IPS-20b (cell line): ENCODE measurements around the gene LAGE3.
A peak's percentile ranks its signal among the peaks of the same experiment; 100 is the strongest.

ENCODE experiments used
- H3K27ac ChIP-seq: one replicate; pipeline ENCODE4 v1.5.1; 2013; ENCODE audit warnings: low read length
- H3K27me3 ChIP-seq: 2 replicates; pipeline ENCODE4 v1.6.1; 2013; ENCODE audit warnings: mild to moderate bottlenecking, low read length, inconsistent platforms; ENCODE audit not compliant: insufficient read depth
- H3K36me3 ChIP-seq: 2 replicates; pipeline ENCODE4 v1.6.1; 2013; ENCODE audit warnings: low read depth, mild to moderate bottlenecking, inconsistent platforms, low read length, moderate library complexity; ENCODE audit not compliant: insufficient read depth
- H3K4me1 ChIP-seq: 2 replicates; pipeline ENCODE4 v1.6.1; 2013; ENCODE audit warnings: mild to moderate bottlenecking, control low read depth, inconsistent platforms, low read length, moderate library complexity; ENCODE audit not compliant: insufficient read depth
- H3K4me3 ChIP-seq: 2 replicates; pipeline ENCODE4 v1.5.1; 2013; ENCODE audit warnings: mild to moderate bottlenecking, low read length, inconsistent platforms
- H3K9ac ChIP-seq: 2 replicates; pipeline ENCODE4 v1.6.1; 2013; ENCODE audit warnings: low read depth, mild to moderate bottlenecking, inconsistent platforms, low read length, moderate library complexity
- H3K9me3 ChIP-seq: 2 replicates; pipeline ENCODE4 v1.6.1; 2013; ENCODE audit warnings: mild to moderate bottlenecking, low read depth, low read length, inconsistent platforms; ENCODE audit not compliant: insufficient read depth

The LAGE3 gene, protein sequence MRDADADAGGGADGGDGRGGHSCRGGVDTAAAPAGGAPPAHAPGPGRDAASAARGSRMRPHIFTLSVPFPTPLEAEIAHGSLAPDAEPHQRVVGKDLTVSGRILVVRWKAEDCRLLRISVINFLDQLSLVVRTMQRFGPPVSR

DNA sequence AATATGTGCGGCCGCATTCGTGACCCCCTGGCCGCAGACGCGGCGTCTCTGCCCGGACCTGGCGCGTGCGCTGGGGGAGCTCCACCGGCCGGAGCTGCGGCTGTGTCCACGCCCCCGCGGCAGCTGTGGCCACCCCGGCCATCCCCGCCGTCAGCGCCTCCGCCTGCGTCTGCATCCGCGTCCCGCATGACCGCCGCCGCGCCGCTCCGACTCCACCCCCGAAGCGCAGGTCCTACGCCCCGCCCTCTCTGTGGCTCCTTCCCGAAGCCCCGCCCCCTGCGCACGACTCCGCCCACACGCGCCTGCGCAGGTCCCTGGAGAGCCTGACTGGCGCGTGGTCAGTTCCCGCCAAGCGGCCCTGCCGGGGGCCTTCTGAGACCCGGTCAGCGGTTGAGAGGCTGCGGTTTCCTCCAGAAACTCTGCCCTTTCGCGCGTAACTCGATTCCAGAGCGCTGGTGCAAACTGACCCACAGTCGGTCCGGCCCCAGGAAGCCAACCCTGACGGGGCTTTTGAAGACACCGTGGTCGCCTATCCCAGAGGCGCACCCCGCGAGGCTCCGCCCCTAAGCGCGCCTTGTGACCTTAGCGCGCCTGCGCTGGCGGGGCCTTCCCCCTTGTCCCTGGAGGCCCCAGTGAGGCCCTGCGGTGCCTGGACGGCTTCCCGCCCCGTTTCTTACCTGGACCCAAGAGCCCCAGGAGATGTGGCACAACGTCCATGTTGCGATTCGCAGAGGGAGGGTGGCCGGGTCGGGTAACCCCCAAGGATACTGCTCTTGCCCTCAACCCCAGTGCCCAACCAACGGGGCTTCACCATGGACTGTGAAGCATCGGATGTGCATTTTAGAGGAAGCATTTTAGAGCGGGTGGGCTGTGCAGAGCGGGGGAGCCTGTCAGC lies at the start of gene LAGE3:
Gene LAGE3 (minus strand): TSS at position 554 of the 895 bp plus-strand sequence. CDS start 366 bp downstream, at position 188.
- no peaks in the 10 kb centered on the region for H3K36me3 ChIP-seq

GRCh38 chrX:154526901-154527675 lies 48.0 kb upstream of the LAGE3 start:
- Histone ChIP-seq H3K4me3 (peak overlapping the region; percentile 63; the same call in 1 of the 2 replicates), H3K4me1 (0 out of 2 replicates have a peak, but pooled peaks cover 4% of the 10 kb centered on the region), H3K36me3 (0 out of 2 replicates have a peak, but pooled peaks cover under 1% of the 10 kb centered on the region), H3K9ac (peak overlapping the region; percentile 63; the same call in 1 of the 2 replicates), H3K27me3 (peaks cover 36% of the 10 kb centered on the region), H3K27ac (no peak overlapping the region), H3K9me3 (no peaks in the 10 kb centered on the region)

More for the DNA sequence above, at the start of gene LAGE3:
- Histone ChIP-seq H3K27ac (no peak within 1 kb of the TSS), H3K9me3 (no peaks in the 10 kb centered on the region), H3K4me1 (no peaks in the 10 kb centered on the region), H3K9ac (peak within 1 kb of the TSS; percentile 48; the same call in 1 of the 2 replicates), H3K4me3 (peak within 1 kb of the TSS; percentile 60), H3K27me3 (no peaks in the 10 kb centered on the region; the same call in 1 of the 2 replicates)

GRCh38 chrX:154525606-154526490 lies 46.8 kb upstream of the LAGE3 start:
- Histone ChIP-seq H3K4me1 (0 out of 2 replicates have a peak, but pooled peaks cover 4% of the 10 kb centered on the region), H3K27me3 (peaks cover 36% of the 10 kb centered on the region), H3K4me3 (no peak overlapping the region), H3K27ac (no peak overlapping the region), H3K36me3 (no peaks in the 10 kb centered on the region), H3K9me3 (no peaks in the 10 kb centered on the region), H3K9ac (no peak overlapping the region)

- Histone ChIP-seq H3K36me3 (no peaks in the 10 kb centered on the region), H3K9ac (no peak overlapping the region), H3K9me3 (no peaks in the 10 kb centered on the region), H3K4me3 (no peak overlapping the region), H3K27me3 (peaks cover 15% of the 10 kb centered on the region; the same call in 1 of the 2 replicates), H3K4me1 (peaks cover 4% of the 10 kb centered on the region; the same call in 1 of the 2 replicates), H3K27ac (no peak overlapping the region)
These were observed 40.3 kb upstream of the LAGE3 start for GRCh38 chrX:154519389-154519788.

DNA sequence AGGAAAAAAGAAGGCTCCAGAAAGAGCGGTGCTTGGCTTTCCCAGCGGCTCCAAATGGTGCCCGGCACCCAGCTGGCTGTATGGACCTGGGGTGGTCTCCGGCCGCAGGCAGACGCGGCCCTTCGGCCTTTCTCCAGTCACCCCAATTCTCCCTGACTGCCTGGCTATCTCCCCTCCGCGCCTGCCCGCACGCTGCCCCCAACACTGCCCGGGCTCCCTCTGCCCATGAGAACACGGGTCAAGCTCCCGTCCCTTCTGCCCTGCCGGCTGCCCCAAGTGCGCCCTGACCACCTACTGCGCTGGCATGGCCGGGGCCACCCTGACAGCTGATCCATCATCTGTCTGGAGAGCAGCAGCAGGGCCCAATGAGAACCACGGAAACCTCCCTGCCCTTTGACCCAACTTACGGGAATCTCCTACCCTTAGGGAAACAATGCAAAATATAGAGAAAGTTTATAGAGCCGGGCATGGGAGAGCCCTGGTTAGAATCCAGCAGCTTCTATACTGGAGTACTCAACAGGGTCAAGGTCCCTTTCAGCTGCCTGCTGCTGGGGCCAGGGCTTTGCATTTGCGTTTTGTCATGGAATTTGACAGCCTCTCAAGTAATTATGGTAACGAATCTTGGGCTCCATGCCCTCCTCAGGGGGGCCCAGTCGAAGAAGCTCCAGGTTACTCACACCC lies 38.2 kb upstream of the LAGE3 start:
- peak overlapping the region; percentile 63; the same call in 1 of the 2 replicates for H3K4me3 ChIP-seq
- H3K27ac ChIP-seq, result no peak overlapping the region
- no peaks in the 10 kb centered on the region for H3K36me3 ChIP-seq
- peak overlapping the region; percentile 65; the same call in 1 of the 2 replicates for H3K9ac ChIP-seq
- no peaks in the 10 kb centered on the region for H3K9me3 ChIP-seq
- H3K27me3 ChIP-seq, result no peaks in the 10 kb centered on the region; the same call in 1 of the 2 replicates
- H3K4me1 ChIP-seq, result peaks cover 4% of the 10 kb centered on the region; the same call in 1 of the 2 replicates

DNA sequence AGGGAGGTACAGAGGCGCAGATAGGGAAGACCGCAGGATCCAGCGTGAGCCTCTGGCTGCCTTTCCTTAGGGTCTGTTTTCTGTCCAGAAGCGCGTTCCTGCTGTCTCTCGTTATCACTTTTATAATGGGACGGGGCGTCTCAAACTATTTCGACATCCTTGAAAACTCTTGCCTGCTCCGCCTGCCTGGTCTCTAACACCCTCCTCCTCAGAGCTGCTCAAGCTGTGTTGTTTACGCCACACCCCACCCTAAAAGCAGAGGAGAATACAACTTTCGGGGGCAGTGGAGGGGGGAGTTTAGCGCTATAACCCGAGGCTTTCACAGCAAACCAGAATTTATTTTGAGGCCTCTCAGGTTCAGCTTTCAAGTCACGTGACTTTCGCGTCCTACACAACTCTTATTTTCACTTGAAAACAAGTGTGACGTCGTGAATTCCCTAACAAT lies 37.6 kb upstream of the LAGE3 start:
- Histone ChIP-seq H3K27me3 (no peaks in the 10 kb centered on the region), H3K4me3 (peak overlapping the region; percentile 63), H3K27ac (peak overlapping the region; percentile 16), H3K4me1 (peaks cover 4% of the 10 kb centered on the region; the same call in 1 of the 2 replicates), H3K9me3 (no peaks in the 10 kb centered on the region), H3K36me3 (no peaks in the 10 kb centered on the region), H3K9ac (peak overlapping the region; percentile 65; the same call in 1 of the 2 replicates)

- peak within 1 kb of the TSS; percentile 68 for H3K4me3 ChIP-seq
- no peaks in the 10 kb centered on the region for H3K36me3 ChIP-seq
- H3K9me3 ChIP-seq, result no peaks in the 10 kb centered on the region
- H3K9ac ChIP-seq, result peak within 1 kb of the TSS; percentile 65; the same call in 1 of the 2 replicates
- H3K27me3 ChIP-seq, result no peaks in the 10 kb centered on the region
- H3K27ac ChIP-seq, result peak within 1 kb of the TSS; percentile 16
- H3K4me1 ChIP-seq, result peaks cover 4% of the 10 kb centered on the region; the same call in 1 of the 2 replicates
These were observed 37.0 kb upstream of the LAGE3 start, which contains the start of gene FAM3A for GRCh38 chrX:154515966-154516655. TSS of gene FAM3A (minus strand) at chrX:154516232. CDS start at chrX:154515772, 460 bp downstream.

- peaks cover 4% of the 10 kb centered on the region; the same call in 1 of the 2 replicates for H3K4me1 ChIP-seq
- no peak overlapping the region for H3K27ac ChIP-seq
- H3K9ac ChIP-seq, result peak overlapping the region; percentile 51; the same call in 1 of the 2 replicates
- H3K9me3 ChIP-seq, result no peaks in the 10 kb centered on the region
- peak overlapping the region; percentile 68 for H3K4me3 ChIP-seq
- H3K27me3 ChIP-seq, result no peaks in the 10 kb centered on the region
- H3K36me3 ChIP-seq, result no peaks in the 10 kb centered on the region
These were observed 36.2 kb upstream of the LAGE3 start for GRCh38 chrX:154515090-154515965.

GRCh38 chrX:154513716-154514115 lies 34.6 kb upstream of the LAGE3 start:
- no peak overlapping the region for H3K4me3 ChIP-seq
- H3K27me3 ChIP-seq, result no peaks in the 10 kb centered on the region
- no peaks in the 10 kb centered on the region for H3K9me3 ChIP-seq
- no peak overlapping the region for H3K9ac ChIP-seq
- H3K36me3 ChIP-seq, result no peaks in the 10 kb centered on the region
- peaks cover 4% of the 10 kb centered on the region; the same call in 1 of the 2 replicates for H3K4me1 ChIP-seq
- H3K27ac ChIP-seq, result no peak overlapping the region
